Activated CD4-positive, alpha-beta T cell treated with anti-CD3 and anti-CD28 coated beads, Interleukin-2, amount 10 ng/mL, durations not matched to agents 7 days and 5 days (primary cell): ENCODE data around the gene ATP6V0A4. TPM values are rescaled to one million over a fixed set of nuclear protein-coding genes. Genes with fewer than 3 reads are reported as not detected.

Source experiments
- CTCF ChIA-PET: fragments of 350-600 bp; sonication (Branson Sonifier 250); formaldehyde crosslinking; loops from one replicate; lab custom pipeline; 2021; ENCODE audit warnings: antibody characterized with exemption; lab: Charles Lee
- POLR2A ChIA-PET: fragments of 350-600 bp; sonication (Branson Sonifier 250); formaldehyde crosslinking; loops from one replicate; lab custom pipeline; 2021; ENCODE audit warnings: antibody characterized with exemption; lab: Charles Lee
- DNase-seq: peaks from one replicate; pipeline ENCODE4 v3.0.0-alpha.2; 2020
- H3K27ac Mint-ChIP-seq: one replicate; pipeline ENCODE4 v1.8.0; 2021; ENCODE audit warnings: mild to moderate bottlenecking, moderate library complexity, mixed read lengths
- H3K27me3 Mint-ChIP-seq: one replicate; pipeline ENCODE4 v1.8.0; 2021; ENCODE audit warnings: mixed read lengths
- H3K36me3 Mint-ChIP-seq: one replicate; pipeline ENCODE4 v1.8.0; 2021; ENCODE audit warnings: low read depth, mixed read lengths
- H3K4me1 Mint-ChIP-seq: one replicate; pipeline ENCODE4 v1.8.0; 2021; ENCODE audit warnings: mixed read lengths
- H3K4me3 Mint-ChIP-seq: one replicate; pipeline ENCODE4 v1.8.0; 2021; ENCODE audit warnings: mild to moderate bottlenecking, moderate library complexity, mixed read lengths
- H3K9me3 Mint-ChIP-seq: one replicate; pipeline ENCODE4 v1.8.0; 2021; ENCODE audit warnings: mixed read lengths
- total RNA-seq, 2 experiments: library from RNA; stranded (reverse); gene quantifications; one replicate each; pipeline ENCODE4 v1.2.3, GENCODE V29; 2021

The ATP6V0A4 gene
- total RNA-seq, 2 experiments from 2014 or later = not detected

DNA sequence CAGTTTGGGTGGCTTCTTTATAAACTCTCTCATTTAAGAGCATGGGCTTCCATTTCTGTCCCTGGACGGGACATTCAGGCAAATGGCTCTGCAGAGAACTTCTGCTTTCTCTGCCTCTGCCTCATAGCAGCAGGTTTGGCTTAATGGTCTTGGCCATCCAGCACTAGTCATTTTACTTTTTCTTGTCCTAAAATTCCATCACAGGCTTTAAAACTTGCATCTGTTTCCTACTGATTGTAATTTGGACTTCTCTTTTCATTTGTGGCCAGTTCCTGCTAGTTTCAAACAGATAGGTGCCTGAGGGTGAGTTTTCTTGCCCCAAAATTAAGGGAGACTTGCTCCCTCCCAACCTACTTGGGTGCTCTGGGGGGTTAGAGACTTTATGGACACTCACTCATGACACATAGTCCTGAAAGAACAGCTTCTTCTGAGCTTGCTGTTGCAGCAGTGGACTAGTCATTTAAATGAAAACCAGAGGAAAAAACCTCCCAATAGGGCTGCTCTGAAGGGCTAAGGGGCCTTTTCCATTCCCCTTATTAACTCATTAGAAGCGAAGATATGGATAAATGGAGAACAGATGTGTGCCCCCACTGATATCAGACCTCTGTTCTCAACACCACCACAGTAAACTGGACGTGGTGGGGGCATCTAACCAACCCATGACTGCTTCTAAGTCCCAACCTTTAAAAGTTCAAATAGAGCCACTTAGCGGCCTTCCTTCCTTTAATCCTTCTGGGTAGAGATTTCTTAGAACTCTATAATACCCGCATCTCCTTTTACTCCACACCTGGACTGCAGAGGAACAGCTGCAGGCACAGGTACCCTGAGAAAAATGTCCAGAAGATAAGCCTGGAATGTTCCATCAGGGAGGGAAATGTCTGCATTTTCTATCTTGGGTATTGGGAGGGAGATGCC is 135.7 kb downstream of the ATP6V0A4 start:
- ChIA-PET CTCF (interaction anchor here (0.6 kb wide), 1 partner anchor 526 kb away, joined by 3 read pairs; no protein-coding TSS in a partner anchor), POLR2A (no interaction called here)
- Mint-ChIP-seq H3K27me3 (peaks cover 28% of the 10 kb centered on the region), H3K4me1 (peaks cover 15% of the 10 kb centered on the region), H3K4me3 (no peak overlapping the region), H3K36me3 (no peaks in the 10 kb centered on the region), H3K9me3 (no peaks in the 10 kb centered on the region), H3K27ac (no peak overlapping the region)
- no peak for DNase-seq

GRCh38 chr7:138661069-138661635 is 136.8 kb downstream of the ATP6V0A4 start:
- ChIA-PET POLR2A (no interaction called here), CTCF (no interaction called here)
- H3K36me3 Mint-ChIP-seq = no peaks in the 10 kb centered on the region
- no peak overlapping the region for H3K4me3 Mint-ChIP-seq
- peaks cover 28% of the 10 kb centered on the region for H3K27me3 Mint-ChIP-seq
- no peaks in the 10 kb centered on the region for H3K9me3 Mint-ChIP-seq
- no peak for DNase-seq
- H3K4me1 Mint-ChIP-seq = peaks cover 15% of the 10 kb centered on the region
- H3K27ac Mint-ChIP-seq = no peak overlapping the region

- Mint-ChIP-seq H3K27me3 (peaks cover 19% of the 10 kb centered on the region), H3K27ac (no peak overlapping the region), H3K9me3 (no peaks in the 10 kb centered on the region), H3K4me3 (no peak overlapping the region), H3K4me1 (peaks cover 2% of the 10 kb centered on the region), H3K36me3 (no peaks in the 10 kb centered on the region)
- DNase-seq = no peak
- CTCF ChIA-PET = no interaction called here
- POLR2A ChIA-PET = no interaction called here
These were observed 139.1 kb downstream of the ATP6V0A4 start for GRCh38 chr7:138658889-138659288.

DNA sequence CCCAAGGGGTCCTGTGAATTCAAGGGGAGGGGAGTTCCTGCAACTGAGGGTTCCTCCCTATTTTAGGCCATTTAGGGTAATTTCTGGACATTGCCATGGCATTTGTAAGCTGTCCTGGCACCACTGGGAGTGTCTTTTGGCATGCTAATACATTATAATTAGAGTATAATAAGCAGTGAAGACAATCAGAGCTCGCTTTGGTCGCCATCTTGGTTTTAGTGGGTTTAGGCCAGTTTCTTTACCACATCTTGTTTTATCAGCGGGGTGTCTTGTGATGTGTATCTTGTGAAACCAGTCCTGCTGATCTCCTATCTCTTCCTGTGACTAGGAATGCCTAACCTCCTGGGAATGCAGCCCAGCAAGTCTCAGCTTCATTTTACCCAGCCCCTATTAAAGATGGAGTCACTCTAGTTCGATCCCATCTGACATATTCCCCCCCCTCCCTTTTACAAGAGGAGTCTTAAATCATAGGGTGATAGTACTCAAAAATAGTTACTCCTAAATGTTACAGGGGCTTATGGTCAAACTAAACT is 140.1 kb downstream of the ATP6V0A4 start:
- Mint-ChIP-seq H3K4me1 (no peaks in the 10 kb centered on the region), H3K9me3 (no peaks in the 10 kb centered on the region), H3K36me3 (no peaks in the 10 kb centered on the region), H3K4me3 (no peak overlapping the region), H3K27ac (no peak overlapping the region), H3K27me3 (peaks cover 10% of the 10 kb centered on the region)
- ChIA-PET POLR2A (no interaction called here), CTCF (interaction anchor here (0.8 kb wide), 1 partner anchor 11 kb away, joined by 3 read pairs; no protein-coding TSS in a partner anchor)
- DNase-seq = no peak

GRCh38 chr7:138656952-138657351 is 141.0 kb downstream of the ATP6V0A4 start:
- Mint-ChIP-seq H3K4me3 (no peak overlapping the region), H3K27me3 (peaks cover 5% of the 10 kb centered on the region), H3K4me1 (no peaks in the 10 kb centered on the region), H3K36me3 (no peaks in the 10 kb centered on the region), H3K9me3 (no peaks in the 10 kb centered on the region), H3K27ac (no peak overlapping the region)
- DNase-seq = no peak
- ChIA-PET POLR2A (no interaction called here), CTCF (no interaction called here)

Other genes with a start within 250 kb of the ATP6V0A4 start
- gene SVOPL, start 96.8 kb downstream of the ATP6V0A4 start, total RNA-seq = 1 to 10 TPM; 1.3 to 2.3 TPM
- gene TMEM213, start 202 bp downstream of the ATP6V0A4 start, total RNA-seq = not detected
- under 1 TPM; 0.12 TPM for gene KIAA1549, start 183.2 kb upstream of the ATP6V0A4 start, total RNA-seq
- 10 to 100 TPM; 14.9 to 16.5 TPM for gene ZC3HAV1L, start 237.8 kb upstream of the ATP6V0A4 start, total RNA-seq